GM21390 (cell line): ENCODE measurements around the gene BIN2.

Experiments used
- ATAC-seq: cut with Tn5 transposase; IDR thresholded peaks from one replicate; pipeline ENCODE4 v1.9.1; 2021; ENCODE audit not compliant: unreplicated experiment

Gene BIN2

GRCh38 chr12:51323966-51324895, at the start of gene BIN2:
Gene BIN2 (minus strand): TSS chr12:51324174. CDS start chr12:51324102, 72 bp downstream.
- peak; percentile 54 for ATAC-seq

DNA sequence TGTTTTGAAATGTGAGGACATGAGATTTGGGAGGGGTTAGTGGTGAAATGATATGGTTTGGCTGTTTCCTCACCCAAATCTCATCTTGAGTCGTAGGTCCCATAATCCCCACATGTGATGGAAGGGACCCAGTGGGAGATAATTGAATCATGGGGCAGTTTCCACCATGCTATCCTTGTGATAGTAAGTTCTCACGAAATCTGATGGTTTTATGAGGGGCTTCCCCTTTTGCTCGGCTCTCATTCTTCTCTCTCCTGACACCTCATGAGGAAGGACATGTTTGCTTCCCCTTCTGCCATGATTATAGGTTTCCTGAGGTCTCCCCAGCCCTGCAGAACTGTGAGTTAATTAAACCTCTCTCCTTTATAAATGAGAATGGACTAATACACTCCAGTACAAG, 49.2 kb upstream of the BIN2 start:
- ATAC-seq: no peak

DNA sequence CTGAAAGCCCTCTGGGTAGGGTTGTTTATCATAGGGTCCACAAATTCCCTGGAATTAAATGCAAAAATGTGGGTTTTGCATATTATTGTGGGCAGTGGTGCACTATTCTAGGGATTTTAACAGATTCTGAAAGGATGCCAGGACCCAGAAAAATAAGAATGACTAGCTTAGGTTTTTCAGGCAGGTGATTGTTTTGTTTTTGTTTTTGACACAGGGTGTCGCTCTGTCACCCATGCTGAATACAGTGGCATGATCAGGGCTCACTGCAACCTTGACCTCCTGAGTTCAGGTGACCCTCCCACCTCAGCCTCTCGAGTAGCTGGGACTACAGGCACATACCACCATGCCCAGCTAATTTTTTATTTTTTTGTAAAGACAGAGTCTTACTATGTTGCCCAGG, 48.0 kb upstream of the BIN2 start:
- no peak for ATAC-seq

GRCh38 chr12:51371295-51371953, 47.5 kb upstream of the BIN2 start:
- no peak for ATAC-seq

- no peak for ATAC-seq
These were observed 46.7 kb upstream of the BIN2 start for GRCh38 chr12:51370667-51371066.

- no peak for ATAC-seq
These were observed 45.6 kb upstream of the BIN2 start for GRCh38 chr12:51369581-51369980.

GRCh38 chr12:51368640-51369517, 44.9 kb upstream of the BIN2 start:
- ATAC-seq: peak; percentile 97

DNA sequence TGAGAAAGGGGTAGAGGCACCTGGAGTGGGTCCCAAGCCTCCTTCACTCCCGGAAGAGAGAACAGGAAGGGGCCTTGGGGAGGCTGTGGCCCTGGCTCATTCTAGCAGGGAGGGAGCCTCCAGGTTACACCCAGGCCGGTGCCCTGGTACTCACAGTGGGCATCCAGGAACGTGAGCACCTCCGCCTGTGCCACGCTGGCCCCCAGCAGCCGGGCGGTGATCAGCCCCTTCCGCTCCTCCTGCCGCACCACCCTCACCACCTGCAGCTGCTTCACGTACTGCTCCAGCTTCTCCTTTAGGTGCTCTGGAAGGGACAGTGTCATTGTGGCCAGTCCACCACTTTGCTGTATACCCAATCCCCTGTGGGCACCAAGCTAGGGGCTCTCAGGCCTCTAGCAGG, 41.3 kb upstream of the BIN2 start:
- no peak for ATAC-seq

- no peak for ATAC-seq
These were observed 40.0 kb upstream of the BIN2 start for GRCh38 chr12:51364001-51364400.

DNA sequence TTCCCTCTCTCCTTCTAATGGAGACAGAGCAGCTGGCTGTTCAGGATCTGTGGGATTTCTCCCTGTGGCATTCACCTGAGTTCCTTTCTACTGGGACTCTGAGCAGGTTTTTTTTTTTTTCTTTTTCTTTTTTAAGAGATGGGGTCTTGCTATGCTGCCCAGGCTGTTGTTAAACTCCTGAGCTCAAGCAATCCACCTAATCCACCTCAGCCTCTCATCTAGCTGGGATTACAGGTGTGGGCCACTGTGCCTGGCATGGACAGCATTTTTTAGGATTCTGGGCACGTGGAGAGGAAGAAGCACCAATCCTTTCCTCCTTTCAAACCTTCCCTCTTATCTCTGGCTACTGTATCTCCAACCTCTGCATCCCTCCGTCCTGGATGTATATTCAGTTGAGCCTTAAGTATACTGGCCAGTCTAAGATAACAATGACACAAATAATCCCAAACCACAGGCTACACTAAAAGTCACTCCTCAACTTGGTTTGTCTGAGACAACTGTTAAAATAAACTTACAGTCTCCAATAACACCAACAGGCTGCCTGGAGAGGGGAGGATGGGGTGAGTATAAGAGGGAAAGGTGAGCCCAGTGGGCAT, 38.9 kb upstream of the BIN2 start:
- ATAC-seq: no peak

- ATAC-seq: no peak
These were observed 38.3 kb upstream of the BIN2 start for GRCh38 chr12:51362307-51362706.

DNA sequence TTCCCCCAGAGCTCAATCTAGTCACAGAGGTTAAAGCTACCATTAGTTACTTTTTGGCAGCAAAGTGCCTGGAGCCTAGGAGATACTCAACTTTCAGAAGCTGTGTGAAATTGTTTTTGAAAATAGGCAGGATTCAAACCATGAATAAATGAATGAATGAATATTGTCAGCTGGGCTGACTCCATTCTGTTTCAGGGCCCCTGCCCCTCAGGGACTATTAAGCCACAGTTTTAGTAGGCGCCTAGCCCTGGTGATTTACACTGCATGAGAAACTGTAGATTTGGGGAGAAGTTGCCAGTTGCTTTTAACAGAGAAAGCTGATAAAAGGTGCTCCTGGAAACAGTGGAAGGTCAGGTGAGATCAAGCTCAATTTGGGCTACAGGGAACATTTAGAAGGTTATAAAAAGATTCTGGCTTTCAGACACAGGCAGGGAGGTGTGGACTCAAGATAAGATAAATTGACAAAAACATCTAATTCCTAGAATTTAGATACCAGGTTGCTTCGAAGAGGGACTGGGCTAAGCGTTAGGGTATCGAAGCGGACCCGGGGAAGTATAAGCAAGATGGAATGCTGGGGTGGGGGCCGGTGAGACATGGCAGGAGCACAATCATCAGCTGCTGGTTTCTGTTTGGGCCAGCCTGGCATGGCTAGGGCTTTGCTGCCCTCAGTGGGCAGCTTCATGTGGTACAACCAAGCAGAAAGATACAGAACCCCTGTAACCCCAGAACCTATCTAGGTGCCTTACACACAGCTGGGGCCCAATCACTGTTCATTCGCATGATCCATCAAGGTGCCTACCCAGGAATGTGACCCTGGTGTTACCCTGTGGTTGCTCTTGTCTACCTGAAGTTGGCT, 37.4 kb upstream of the BIN2 start:
- ATAC-seq: no peak

GRCh38 chr12:51360315-51360714, 36.3 kb upstream of the BIN2 start:
- ATAC-seq: no peak

DNA sequence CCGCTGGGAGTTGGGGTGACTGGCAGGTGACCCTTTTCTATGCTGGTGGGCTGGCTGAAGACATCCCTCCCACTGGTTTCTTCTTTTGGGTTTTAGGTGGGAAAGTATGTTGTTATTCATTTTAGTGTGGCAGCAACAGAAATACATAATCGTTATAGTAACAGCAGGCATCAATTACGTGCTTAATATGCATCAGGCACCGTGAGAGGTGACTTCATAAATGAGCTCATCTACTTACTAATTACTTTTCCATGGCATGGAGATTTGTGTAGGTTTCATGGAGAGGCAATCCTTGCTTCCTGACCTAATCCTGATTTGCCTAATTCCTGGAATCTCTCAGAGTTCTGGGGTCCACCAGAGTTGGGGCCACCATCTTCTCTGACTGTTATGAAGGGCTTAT, 35.9 kb upstream of the BIN2 start:
- ATAC-seq: no peak

DNA sequence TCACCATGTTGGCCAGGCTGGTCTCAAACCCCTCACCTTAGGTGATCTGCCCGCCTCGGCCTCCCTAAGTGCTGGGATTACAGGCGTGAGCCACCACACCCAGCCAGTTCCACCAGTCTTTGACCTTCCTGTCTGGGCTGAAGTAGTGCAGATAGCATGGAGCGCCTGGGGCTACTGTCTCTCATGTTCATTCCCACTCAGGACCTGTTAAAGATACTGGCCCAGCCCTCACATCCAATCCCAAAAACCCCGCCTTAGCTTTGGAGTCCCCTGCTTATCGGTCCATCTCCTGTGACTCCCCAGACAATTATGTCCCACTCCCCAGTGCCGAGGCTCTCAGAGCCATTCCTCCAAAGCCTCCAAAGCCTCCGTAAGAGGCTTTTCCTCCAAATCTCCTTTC, 34.5 kb upstream of the BIN2 start:
- ATAC-seq: no peak

- no peak for ATAC-seq
These were observed 33.5 kb upstream of the BIN2 start for GRCh38 chr12:51357374-51358047.

- ATAC-seq: no peak
These were observed 28.0 kb upstream of the BIN2 start for GRCh38 chr12:51351913-51352532.

DNA sequence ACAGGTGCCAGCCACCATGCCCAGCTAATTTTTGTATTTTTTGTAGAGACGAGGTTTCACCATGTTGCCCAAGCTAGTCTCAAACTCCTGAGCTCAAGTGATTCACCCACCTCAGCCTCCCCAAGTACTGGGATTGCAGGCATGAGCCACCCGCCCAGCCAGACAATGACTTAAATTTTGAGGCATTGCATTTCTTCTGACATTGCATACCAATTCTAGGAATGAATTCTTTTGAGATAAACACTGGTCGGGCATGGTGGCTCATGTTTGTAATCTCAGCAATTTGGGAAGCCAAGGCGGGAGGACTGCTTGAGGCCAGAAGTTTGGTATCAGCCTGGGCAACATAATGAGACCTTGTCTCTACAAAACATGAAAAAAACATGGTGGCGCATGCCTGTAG, 25.1 kb upstream of the BIN2 start:
- no peak for ATAC-seq

DNA sequence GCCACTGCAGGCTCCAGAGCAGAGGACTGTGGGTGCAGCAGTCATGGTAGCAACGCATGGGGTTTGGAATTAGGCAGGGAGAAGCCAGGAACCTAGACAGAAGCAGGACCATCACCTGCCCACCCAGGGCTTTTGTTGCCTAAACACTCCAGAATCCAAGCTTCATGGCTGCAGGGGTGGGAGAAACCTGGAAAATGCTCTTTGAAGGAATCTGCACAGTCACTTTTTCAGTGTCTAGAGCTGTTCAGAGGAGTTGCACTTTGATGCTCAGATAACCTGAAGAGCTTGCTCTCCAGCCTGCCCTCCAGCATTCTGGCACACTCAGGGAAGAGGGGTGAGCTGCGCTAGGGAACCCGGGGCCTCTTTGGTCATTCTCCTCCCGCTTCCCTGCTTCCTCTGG, 24.1 kb upstream of the BIN2 start:
- ATAC-seq: no peak
